ENCODE measurements around the gene CRKL. TPM values are rescaled to one million over a fixed set of nuclear protein-coding genes. Genes with fewer than 3 reads are reported as not detected.
"Not testable (repeated sequence)": the region's sequence is repeated elsewhere in the genome, so short reads cannot be mapped to it uniquely, and the experiment has no call there.

The CRKL gene
- total RNA-seq, 1 experiment from 2014 or later, result 82.7 TPM

GRCh38 chr22:20889904-20890540, 27.2 kb upstream of the CRKL start:
- no peaks in the 10 kb centered on the region for H3K9me3 Mint-ChIP-seq (ENCODE audit: unreplicated experiment)
- Histone ChIP-seq H3K9me3 (no peaks in the 10 kb centered on the region), H3K4me1 (peaks cover 12% of the 10 kb centered on the region; the same call in 1 of the 2 replicates), H3K27me3 (replicated peaks; ENCODE audit: control insufficient read depth, insufficient read depth, low read length) (no peaks in the 10 kb centered on the region), H3K4me3 (ENCODE audit: low read depth, low read length) (no peak overlapping the region), H3K36me3 (ENCODE audit: control insufficient read depth, insufficient read depth, low read length) (no peaks in the 10 kb centered on the region; the same call in 1 of the 2 replicates)
- TF ChIP-seq CTCF (IDR thresholded peaks at IDR 0.05; ENCODE audit: insufficient read depth in 1 of 2, low read depth in 1 of 2, low read length in 1 of 2, severe bottlenecking in 1 of 2, unreplicated experiment in 1 of 2), result no peak
- no peak for DNase-seq
- H3K27me3 Mint-ChIP-seq (ENCODE audit: insufficient read depth, unreplicated experiment), result no peaks in the 10 kb centered on the region
- ChIA-PET POLR2A (no interaction called here), CTCF (no interaction called here)
- H3K4me3 Mint-ChIP-seq (ENCODE audit: unreplicated experiment), result no peak overlapping the region
- H3K4me1 Mint-ChIP-seq (ENCODE audit: low read depth, unreplicated experiment), result peaks cover 10% of the 10 kb centered on the region
- no TSS peak for BruUV-seq (replicated peaks)
- peaks cover 21% of the 10 kb centered on the region for H3K36me3 Mint-ChIP-seq (ENCODE audit: insufficient read depth, unreplicated experiment)
- H3K27ac Mint-ChIP-seq (ENCODE audit: unreplicated experiment), result no peak overlapping the region
- intact Hi-C loops (cut with micrococcal nuclease; ENCODE audit: unreplicated experiment), result loop anchor here (5.0 to 10.0 kb wide), 2 partner anchors 62 to 115 kb away; partner anchors contain the start of gene SERPIND1

- intact Hi-C loops (cut with micrococcal nuclease; ENCODE audit: unreplicated experiment), result no loop called here
These were observed 26.2 kb upstream of the CRKL start for GRCh38 chr22:20890975-20891374.

GRCh38 chr22:20897737-20898136, 19.5 kb upstream of the CRKL start:
- DNase-seq; H3K36me3 ChIP-seq (ENCODE audit: control insufficient read depth, insufficient read depth, low read length); H3K27ac Mint-ChIP-seq (ENCODE audit: unreplicated experiment); H3K4me1 ChIP-seq; H3K9me3 ChIP-seq; H3K27me3 ChIP-seq (replicated peaks; ENCODE audit: control insufficient read depth, insufficient read depth, low read length); H3K36me3 Mint-ChIP-seq (ENCODE audit: insufficient read depth, unreplicated experiment); H3K27me3 Mint-ChIP-seq (ENCODE audit: insufficient read depth, unreplicated experiment); POLR2A ChIA-PET; H3K4me3 Mint-ChIP-seq (ENCODE audit: unreplicated experiment); intact Hi-C loops (cut with micrococcal nuclease; ENCODE audit: unreplicated experiment); H3K4me1 Mint-ChIP-seq (ENCODE audit: low read depth, unreplicated experiment); H3K9me3 Mint-ChIP-seq (ENCODE audit: unreplicated experiment); BruUV-seq (replicated peaks); H3K4me3 ChIP-seq (ENCODE audit: low read depth, low read length): not testable (repeated sequence)
- CTCF ChIA-PET, result interaction anchor here (0.5 to 0.6 kb wide), 3 partner anchors 12 to 696 kb away, joined by 3 to 5 read pairs (median 4); no protein-coding TSS in a partner anchor

More at GRCh38 chr22:20890975-20891374, 26.2 kb upstream of the CRKL start:
- no peak for TF ChIP-seq CTCF (IDR thresholded peaks at IDR 0.05; ENCODE audit: insufficient read depth in 1 of 2, low read depth in 1 of 2, low read length in 1 of 2, severe bottlenecking in 1 of 2, unreplicated experiment in 1 of 2)
- no peak overlapping the region for H3K4me3 Mint-ChIP-seq (ENCODE audit: unreplicated experiment)
- Histone ChIP-seq H3K4me1 (peaks cover 2% of the 10 kb centered on the region; the same call in 1 of the 2 replicates), H3K9me3 (no peaks in the 10 kb centered on the region), H3K36me3 (ENCODE audit: control insufficient read depth, insufficient read depth, low read length) (no peaks in the 10 kb centered on the region; the same call in 1 of the 2 replicates), H3K27me3 (replicated peaks; ENCODE audit: control insufficient read depth, insufficient read depth, low read length) (no peaks in the 10 kb centered on the region), H3K4me3 (ENCODE audit: low read depth, low read length) (no peak overlapping the region)
- POLR2A ChIA-PET, result no interaction called here
- CTCF ChIA-PET, result interaction anchor here (0.7 kb wide), 1 partner anchor 18 kb away, joined by 12 read pairs; no protein-coding TSS in a partner anchor
- H3K27me3 Mint-ChIP-seq (ENCODE audit: insufficient read depth, unreplicated experiment), result no peaks in the 10 kb centered on the region
- H3K9me3 Mint-ChIP-seq (ENCODE audit: unreplicated experiment), result no peaks in the 10 kb centered on the region
- H3K27ac Mint-ChIP-seq (ENCODE audit: unreplicated experiment), result no peak overlapping the region
- no peak for DNase-seq
- H3K36me3 Mint-ChIP-seq (ENCODE audit: insufficient read depth, unreplicated experiment), result peaks cover 21% of the 10 kb centered on the region
- H3K4me1 Mint-ChIP-seq (ENCODE audit: low read depth, unreplicated experiment), result peaks cover under 1% of the 10 kb centered on the region
- BruUV-seq (replicated peaks), result no TSS peak
